GM21526 (cell line): ENCODE measurements around the gene IL25.
"Not testable (repeated sequence)": the region's sequence is repeated elsewhere in the genome, so short reads cannot be mapped to it uniquely, and the experiment has no call there.

Source experiments
- ATAC-seq: cut with Tn5 transposase; IDR thresholded peaks from one replicate; pipeline ENCODE4 v1.9.1; 2021; ENCODE audit warnings: moderate library complexity; ENCODE audit not compliant: unreplicated experiment, low FRiP score

IL25 gene

DNA sequence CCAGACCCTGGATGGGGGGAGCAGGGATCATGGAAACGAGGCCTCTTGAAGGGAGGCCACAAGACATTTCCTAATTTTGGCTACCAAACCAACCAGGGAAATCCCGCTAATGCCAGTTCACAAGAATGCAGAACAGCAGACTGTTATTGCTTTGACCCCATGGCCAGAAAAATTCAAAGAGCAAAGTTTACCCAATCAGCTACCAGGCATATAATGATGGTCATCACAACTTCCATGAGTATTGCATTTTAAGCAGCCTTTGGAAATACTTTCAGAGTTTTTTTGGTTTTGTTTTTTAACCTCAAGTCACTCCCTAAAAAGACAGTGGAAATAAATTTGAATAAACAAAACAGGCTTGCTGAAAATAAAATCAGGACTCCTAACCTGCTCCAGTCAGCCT, at the start of gene IL25:
TSS of gene IL25 (plus strand) at position 301 of the 400 bp plus-strand sequence.
- ATAC-seq = no peak

- no peak for ATAC-seq
Observed at GRCh38 chr14:23323838-23324454, 48.7 kb upstream of the IL25 start.

DNA sequence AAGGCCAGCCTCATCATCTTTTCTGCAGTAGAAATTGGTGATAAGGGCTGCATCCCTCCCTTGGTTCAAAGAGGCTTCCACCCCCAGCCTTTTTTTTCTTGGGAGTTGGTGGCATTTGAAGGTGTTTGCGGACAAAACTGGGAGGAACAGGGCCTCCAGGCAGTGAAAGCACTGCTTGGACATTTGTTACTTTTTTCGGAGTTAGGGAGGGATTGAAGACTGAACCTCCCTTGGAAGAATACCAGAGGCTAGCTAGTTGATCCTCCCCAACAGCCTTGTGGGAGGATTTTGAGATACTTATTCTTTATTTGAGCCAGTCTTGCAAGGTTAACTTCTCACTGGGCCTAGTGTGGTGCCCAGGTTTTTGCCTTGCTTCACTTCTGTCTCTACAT, 48.2 kb upstream of the IL25 start:
- ATAC-seq = no peak

DNA sequence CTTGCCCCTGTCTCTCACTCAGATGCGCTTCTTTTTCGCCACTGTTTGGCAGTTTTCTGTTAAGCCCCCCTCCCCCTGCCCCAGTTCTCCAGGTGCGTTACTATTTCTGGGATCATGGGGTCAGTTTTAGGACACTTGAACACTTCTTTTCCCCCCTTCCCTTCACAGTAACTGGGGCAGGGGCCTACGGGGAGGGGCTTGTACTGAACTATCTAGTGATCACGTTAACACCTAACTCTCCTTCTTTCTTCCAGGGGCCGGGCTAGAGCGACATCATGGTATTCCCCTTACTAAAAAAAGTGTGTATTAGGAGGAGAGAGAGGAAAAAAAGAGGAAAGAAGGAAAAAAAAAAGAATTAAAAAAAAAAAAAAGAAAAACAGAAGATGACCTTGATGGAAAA, 47.6 kb upstream of the IL25 start:
- no peak for ATAC-seq

GRCh38 chr14:23325746-23326145, 46.9 kb upstream of the IL25 start:
- not testable (repeated sequence) for ATAC-seq

- no peak for ATAC-seq
Observed at GRCh38 chr14:23326491-23327332, 45.9 kb upstream of the IL25 start.

DNA sequence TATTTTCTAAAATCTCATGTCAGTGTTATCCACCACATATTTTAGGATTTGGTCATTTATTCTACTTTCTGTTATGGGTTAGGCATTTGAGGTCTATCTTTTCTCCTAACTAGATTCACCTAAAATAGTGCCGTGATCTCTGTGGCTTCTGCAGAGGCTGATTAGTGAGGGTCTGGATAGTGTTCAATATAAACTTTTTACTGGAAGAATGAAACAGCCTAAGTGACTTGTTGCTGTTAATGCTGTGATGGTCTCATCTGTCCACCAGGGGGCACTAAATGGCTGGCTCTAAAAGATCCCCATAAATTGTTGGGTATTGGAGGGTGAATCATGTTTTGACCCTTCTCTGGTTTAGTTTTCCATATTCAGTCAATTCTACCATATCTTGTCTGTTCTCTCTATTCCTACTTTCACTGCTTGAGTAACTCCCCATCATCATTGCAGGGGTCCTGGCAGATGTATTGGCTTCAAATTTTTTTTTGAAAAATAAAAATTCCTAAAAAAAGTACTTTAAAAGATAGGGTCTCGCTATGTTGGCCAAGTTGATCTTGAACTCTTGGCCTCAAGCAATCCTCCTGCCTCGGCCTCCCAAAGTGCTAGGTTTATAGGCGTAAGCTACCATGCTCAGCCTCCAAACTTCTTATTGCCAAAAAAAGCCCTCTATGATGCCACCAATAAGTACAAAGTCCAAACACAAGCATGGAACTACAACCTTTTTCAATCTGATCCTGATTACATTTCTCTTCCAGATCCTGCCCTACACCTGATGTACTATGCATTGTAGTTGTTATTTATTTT, 44.5 kb upstream of the IL25 start:
- no peak for ATAC-seq

- ATAC-seq = no peak
Observed at GRCh38 chr14:23335623-23336022, 37.0 kb upstream of the IL25 start.

GRCh38 chr14:23339506-23340268, 32.9 kb upstream of the IL25 start:
- no peak for ATAC-seq

DNA sequence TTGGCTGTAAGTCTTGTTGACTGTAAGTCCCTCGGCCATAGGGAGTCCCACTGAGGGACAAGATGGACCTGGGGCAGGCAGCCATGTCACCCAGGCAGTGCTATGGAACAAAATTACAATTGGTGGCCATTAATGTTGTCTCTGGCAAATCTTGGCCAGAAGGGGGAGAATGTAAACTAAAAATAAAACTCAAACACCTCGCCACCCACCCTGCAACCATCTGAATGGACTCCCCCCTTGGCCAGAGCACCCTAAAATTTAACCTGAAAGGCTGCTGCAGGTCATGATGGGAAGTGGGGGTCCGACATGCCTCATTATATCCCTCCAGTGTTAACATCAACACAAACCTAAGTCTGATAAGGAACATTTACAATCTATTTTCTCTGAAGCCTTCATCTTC, 28.1 kb upstream of the IL25 start:
- ATAC-seq = no peak

GRCh38 chr14:23345987-23346692, 26.5 kb upstream of the IL25 start:
- ATAC-seq = no peak

GRCh38 chr14:23346693-23347405, 25.8 kb upstream of the IL25 start:
- ATAC-seq = no peak

GRCh38 chr14:23347406-23348296, 25.0 kb upstream of the IL25 start:
- ATAC-seq = no peak

DNA sequence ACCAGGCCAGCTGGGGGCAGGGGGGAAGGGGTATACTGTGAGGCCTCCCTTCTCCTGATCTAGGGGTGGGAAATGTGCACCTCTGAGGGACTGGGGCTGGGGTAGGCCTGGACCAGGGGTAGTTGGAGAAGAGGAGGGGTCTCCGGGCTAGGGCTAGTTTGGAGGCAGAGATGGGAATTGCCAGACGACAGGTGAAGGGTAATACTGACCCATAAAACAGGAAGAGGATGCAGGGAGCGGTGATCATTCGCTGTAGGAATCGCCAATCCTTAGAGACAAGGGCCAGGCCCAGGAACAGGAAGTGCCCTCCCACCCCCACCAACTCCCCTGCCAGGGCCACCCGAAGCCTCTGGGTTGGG, 24.3 kb upstream of the IL25 start:
- ATAC-seq = no peak

- ATAC-seq = no peak
Observed at GRCh38 chr14:23349156-23349845, 23.3 kb upstream of the IL25 start.

DNA sequence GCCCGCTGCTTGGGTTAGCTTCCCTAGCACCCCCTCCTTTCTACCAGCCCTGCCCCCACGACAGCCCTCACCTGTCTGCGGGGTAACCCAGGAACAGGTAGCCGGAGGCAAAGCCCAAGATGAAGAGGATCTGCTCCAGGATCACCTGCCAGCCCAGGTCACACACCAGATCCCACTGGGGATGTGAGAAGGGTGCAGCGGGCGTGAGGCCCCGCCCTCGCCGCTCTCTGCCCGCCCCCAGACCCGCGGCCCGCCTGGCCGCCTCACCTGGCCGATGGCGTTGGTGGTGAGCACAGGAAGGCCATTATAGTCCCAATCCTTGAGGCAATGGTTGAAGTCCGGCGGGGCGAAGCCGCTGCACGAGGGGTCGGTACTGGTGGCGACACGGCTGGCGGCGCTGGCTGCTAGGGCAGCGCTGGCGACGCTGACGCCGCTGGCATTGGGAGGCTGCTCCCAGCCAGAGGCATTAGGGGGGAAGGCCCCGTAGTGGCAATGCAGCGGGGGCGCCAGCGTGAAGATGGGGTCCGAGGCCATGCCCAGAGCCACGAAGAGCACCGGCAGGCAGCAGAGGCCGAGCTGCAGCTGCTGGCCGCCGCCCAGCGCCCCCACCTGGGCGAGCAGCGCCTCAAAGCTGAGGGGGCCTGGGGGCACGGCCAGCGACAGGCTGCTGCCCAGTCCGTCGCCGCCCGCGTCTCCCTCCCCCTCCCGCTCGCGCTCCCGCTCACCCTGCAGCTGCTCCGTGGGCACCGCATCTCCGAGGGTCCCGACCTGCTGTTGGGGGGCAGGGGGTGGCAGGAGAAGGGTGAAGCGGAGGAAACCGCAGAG, 20.7 kb upstream of the IL25 start:
- no peak for ATAC-seq
